Trophoblast cell (in vitro differentiated cells and primary cell): ENCODE results near the gene COPB1.

Source experiments
- DNase-seq, 2 donors: peaks; one replicate each; pipeline ENCODE4 v3.0.0-alpha.2; 2016
- H2AFZ ChIP-seq: 2 replicates; pipeline ENCODE4 v1.6.1; 2013; ENCODE audit warnings: low read length, moderate library complexity, mild to moderate bottlenecking; ENCODE audit not compliant: insufficient read depth, poor library complexity
- H2AK5ac ChIP-seq: 2 replicates; pipeline ENCODE4 v1.6.1; 2013; ENCODE audit warnings: mild to moderate bottlenecking, low read length
- H2BK120ac ChIP-seq: 2 replicates; pipeline ENCODE4 v1.6.1; 2013; ENCODE audit warnings: low read length, mild to moderate bottlenecking, moderate library complexity; ENCODE audit not compliant: insufficient read depth, poor library complexity
- H2BK12ac ChIP-seq: 2 replicates; pipeline ENCODE4 v1.6.1; 2013; ENCODE audit warnings: mild to moderate bottlenecking, low read length, moderate library complexity
- H2BK5ac ChIP-seq: 2 replicates; pipeline ENCODE4 v1.6.1; 2013; ENCODE audit warnings: low read length, low read depth, moderate library complexity, mild to moderate bottlenecking; ENCODE audit not compliant: poor library complexity
- H3K14ac ChIP-seq: 2 replicates; pipeline ENCODE4 v1.6.1; 2013; ENCODE audit warnings: mild to moderate bottlenecking, low read length
- H3K18ac ChIP-seq: 2 replicates; pipeline ENCODE4 v1.6.1; 2013; ENCODE audit warnings: mild to moderate bottlenecking, low read length
- H3K23ac ChIP-seq: 2 replicates; pipeline ENCODE4 v1.6.1; 2013; ENCODE audit warnings: low read length
- H3K27ac ChIP-seq: 2 replicates; pipeline ENCODE4 v1.5.1; 2013; ENCODE audit warnings: low read depth, mild to moderate bottlenecking, inconsistent platforms, low read length, moderate library complexity
- H3K27me3 ChIP-seq: 2 replicates; pipeline ENCODE4 v1.6.1; 2013; ENCODE audit warnings: inconsistent platforms, mild to moderate bottlenecking, low read length, moderate library complexity; ENCODE audit not compliant: insufficient read depth
- H3K36me3 ChIP-seq, 2 experiments: 1 replicate in 1 of 2; 2 replicates in 1 of 2; pipeline ENCODE4 v1.6.1; 2013; ENCODE audit warnings: low read length in 2 of 2, mild to moderate bottlenecking in 2 of 2, moderate library complexity in 1 of 2; ENCODE audit not compliant: insufficient read depth in 2 of 2, control insufficient read depth in 1 of 2
- H3K4ac ChIP-seq: 2 replicates; pipeline ENCODE4 v1.6.1; 2013; ENCODE audit warnings: low read depth, mild to moderate bottlenecking, low read length, moderate library complexity
- H3K4me1 ChIP-seq, 2 experiments: 1 replicate in 1 of 2; 2 replicates in 1 of 2; pipeline ENCODE4 v1.6.1; 2013; ENCODE audit warnings: low read length in 2 of 2, mild to moderate bottlenecking in 2 of 2, moderate library complexity in 1 of 2; ENCODE audit not compliant: insufficient read depth in 2 of 2, control insufficient read depth in 1 of 2
- H3K4me2 ChIP-seq: 2 replicates; pipeline ENCODE4 v1.6.1; 2013; ENCODE audit warnings: inconsistent platforms, mild to moderate bottlenecking, low read length, moderate library complexity
- H3K4me3 ChIP-seq: 2 replicates; pipeline ENCODE4 v1.5.1; 2013; ENCODE audit warnings: mild to moderate bottlenecking, low read depth, low read length, inconsistent platforms
- H3K79me1 ChIP-seq: one replicate; pipeline ENCODE4 v1.6.1; 2013; ENCODE audit warnings: low read length
- H3K79me2 ChIP-seq: 2 replicates; pipeline ENCODE4 v1.6.1; 2013; ENCODE audit warnings: low read length, mild to moderate bottlenecking; ENCODE audit not compliant: control insufficient read depth, insufficient read depth, poor library complexity
- H3K9ac ChIP-seq: 2 replicates; pipeline ENCODE4 v1.6.1; 2013; ENCODE audit warnings: mild to moderate bottlenecking, low read length
- H3K9me3 ChIP-seq: 2 replicates; pipeline ENCODE4 v1.6.1; 2013; ENCODE audit warnings: low read depth, mild to moderate bottlenecking, control low read depth, inconsistent platforms, low read length; ENCODE audit not compliant: insufficient read depth
- H4K12ac ChIP-seq: 2 replicates; pipeline ENCODE4 v1.6.1; 2013; ENCODE audit warnings: low read depth, mild to moderate bottlenecking, low read length, moderate library complexity
- H4K8ac ChIP-seq: 2 replicates; pipeline ENCODE4 v1.6.1; 2013; ENCODE audit warnings: low read depth, mild to moderate bottlenecking, low read length, moderate library complexity
- H4K91ac ChIP-seq: one replicate; pipeline ENCODE4 v1.6.1; 2013; ENCODE audit warnings: low read depth, mild to moderate bottlenecking, low read length, moderate library complexity
- WGBS: extraction: QIAGEN DNeasy Blood & Tissue Kit; methylation state at CpG from one replicate; pipeline ENCODE4 v1.1.7; 2013; ENCODE audit warnings: missing lambda C conversion rate; ENCODE audit not compliant: insufficient read length, insufficient coverage; ENCODE audit errors: extremely low coverage; 5-methylcytosine and 5-hydroxymethylcytosine counted together

Gene COPB1

DNA sequence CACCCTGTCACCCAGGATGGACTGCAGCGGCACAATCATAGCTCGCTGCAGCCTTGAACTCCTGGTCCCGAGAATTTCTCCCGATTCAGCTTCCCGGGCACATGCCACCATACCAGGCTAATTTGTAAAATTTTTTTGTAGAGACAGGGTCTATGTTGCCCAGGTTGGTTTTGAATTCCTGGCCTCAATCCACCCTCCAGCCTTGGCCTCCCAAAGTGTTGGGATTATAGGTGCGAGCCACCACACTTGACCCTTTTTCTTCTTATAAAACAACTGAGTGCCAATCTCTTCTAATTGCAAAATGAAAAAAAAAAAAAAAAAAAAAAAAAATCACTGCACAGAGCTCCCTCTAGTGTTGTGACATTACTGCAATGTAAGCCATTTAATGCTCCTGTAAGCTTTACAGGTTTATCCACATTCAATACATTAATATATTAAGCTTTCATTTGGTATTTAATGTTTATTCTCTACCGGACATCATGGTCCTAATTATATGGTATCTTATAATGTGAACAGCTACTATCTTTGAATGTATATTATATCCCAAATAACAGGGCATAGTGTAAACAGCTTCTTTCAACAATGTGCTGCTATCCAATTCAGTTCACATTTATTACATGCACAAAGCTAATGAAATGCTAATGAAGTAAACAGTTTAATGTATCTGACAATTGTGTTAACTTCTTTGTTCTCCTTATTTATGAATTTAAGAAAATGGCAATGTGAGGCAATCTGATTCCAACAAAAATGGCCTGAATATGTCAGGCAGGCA lies 44.6 kb downstream of the COPB1 start:
- Histone ChIP-seq H3K18ac (no peak overlapping the region), H3K4me3 (no peak overlapping the region), H2BK5ac (no peak overlapping the region), H3K27ac (no peak overlapping the region), H3K4me2 (no peak overlapping the region), H2AFZ (no peak overlapping the region), H4K91ac (no peak overlapping the region), H3K14ac (no peak overlapping the region), H3K23ac (no peak overlapping the region), H3K4me1 (no peaks in the 10 kb centered on the region), H3K79me2 (no peaks in the 10 kb centered on the region), H3K9me3 (no peaks in the 10 kb centered on the region), H2BK120ac (no peak overlapping the region), H3K27me3 (no peaks in the 10 kb centered on the region), H3K79me1 (no peaks in the 10 kb centered on the region), H4K8ac (no peak overlapping the region), H3K36me3 (peaks cover 12 to 22% of the 10 kb centered on the region in 2 experiments), H4K12ac (no peak overlapping the region), H2AK5ac (no peak overlapping the region), H3K9ac (no peak overlapping the region), H3K4ac (no peak overlapping the region), H2BK12ac (no peak overlapping the region)
- DNase-seq: peak in 1 of 2 donors; percentile 64
- WGBS: no CpG with 5 or more reads among the region's 7 CpGs

DNA sequence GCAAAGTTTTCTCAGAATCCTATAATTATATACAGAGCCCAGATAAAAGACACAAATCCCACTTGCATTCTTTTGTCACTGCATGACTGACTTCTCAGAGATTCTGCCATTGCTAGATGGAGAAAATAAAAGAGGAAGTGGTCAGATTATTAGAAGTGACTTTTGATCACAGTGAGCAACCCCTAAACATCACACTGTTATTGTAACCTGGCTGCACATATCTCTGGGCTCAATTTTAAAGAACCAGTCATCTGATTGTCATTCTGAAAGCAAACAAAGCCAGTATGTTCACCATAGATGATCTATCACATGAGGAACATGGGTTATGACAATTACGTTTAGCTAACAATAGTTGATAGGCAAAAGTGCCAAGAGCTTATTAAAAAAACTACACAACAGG lies 47.8 kb downstream of the COPB1 start:
- WGBS: no CpG with 5 or more reads among the region's 1 CpG

DNA sequence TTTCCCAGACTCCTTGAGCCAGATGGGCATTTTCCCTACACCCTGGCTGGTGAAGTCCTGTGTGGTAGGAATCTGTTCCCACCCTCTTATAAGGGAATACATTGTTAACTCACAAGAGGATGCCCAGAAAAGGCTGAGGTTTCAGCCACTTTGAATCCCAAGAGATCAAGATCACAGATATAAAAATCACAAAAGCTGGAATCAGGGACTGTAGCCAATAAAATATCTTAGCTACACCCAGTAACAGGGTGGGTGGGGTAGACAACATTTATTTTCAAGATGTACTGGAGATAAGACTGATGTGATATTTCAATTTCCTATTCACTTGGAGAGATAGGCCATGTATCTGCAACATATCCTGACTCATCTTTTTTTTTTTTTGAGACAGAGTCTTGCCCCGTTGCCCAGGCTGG lies 50.3 kb downstream of the COPB1 start:
- Histone ChIP-seq H3K27ac (no peak overlapping the region), H4K91ac (no peak overlapping the region), H3K79me1 (no peaks in the 10 kb centered on the region), H3K36me3 (peaks cover 2 to 6% of the 10 kb centered on the region in 2 experiments), H3K23ac (no peak overlapping the region), H2BK120ac (no peak overlapping the region), H3K18ac (no peak overlapping the region), H2AK5ac (no peak overlapping the region), H2BK5ac (no peak overlapping the region), H3K4me2 (no peak overlapping the region), H3K9ac (no peak overlapping the region), H3K14ac (no peak overlapping the region), H4K8ac (no peak overlapping the region), H3K9me3 (no peaks in the 10 kb centered on the region), H2BK12ac (no peak overlapping the region), H3K79me2 (no peaks in the 10 kb centered on the region), H3K4me3 (no peak overlapping the region), H2AFZ (no peak overlapping the region), H3K4ac (no peak overlapping the region), H3K27me3 (no peaks in the 10 kb centered on the region), H3K4me1 (peaks cover 2% of the 10 kb centered on the region in 2 experiments), H4K12ac (no peak overlapping the region)
- no CpG with 5 or more reads among the region's 1 CpG for WGBS
- DNase-seq: no peak

More for the DNA sequence above, 47.8 kb downstream of the COPB1 start:
- H2BK120ac ChIP-seq: no peak overlapping the region
- no peak overlapping the region for H2AK5ac ChIP-seq
- no peaks in the 10 kb centered on the region for H3K79me2 ChIP-seq
- no peak overlapping the region for H3K9ac ChIP-seq
- H3K4me2 ChIP-seq: no peak overlapping the region
- no peak overlapping the region for H3K27ac ChIP-seq
- no peaks in the 10 kb centered on the region for H3K79me1 ChIP-seq
- no peak overlapping the region for H2BK12ac ChIP-seq
- no peak overlapping the region for H3K14ac ChIP-seq
- H3K23ac ChIP-seq: no peak overlapping the region
- H2BK5ac ChIP-seq: no peak overlapping the region
- no peaks in the 10 kb centered on the region for H3K9me3 ChIP-seq
- no peak overlapping the region for H4K91ac ChIP-seq
- no peak overlapping the region for H4K8ac ChIP-seq
- H3K36me3 ChIP-seq: peaks cover 3 to 10% of the 10 kb centered on the region in 2 experiments
- H3K4ac ChIP-seq: no peak overlapping the region
- no peak for DNase-seq
- no peaks in the 10 kb centered on the region for H3K27me3 ChIP-seq
- H3K4me3 ChIP-seq: no peak overlapping the region
- H2AFZ ChIP-seq: no peak overlapping the region
- no peak overlapping the region for H4K12ac ChIP-seq
- H3K4me1 ChIP-seq: no peaks in the 10 kb centered on the region
- no peak overlapping the region for H3K18ac ChIP-seq

DNA sequence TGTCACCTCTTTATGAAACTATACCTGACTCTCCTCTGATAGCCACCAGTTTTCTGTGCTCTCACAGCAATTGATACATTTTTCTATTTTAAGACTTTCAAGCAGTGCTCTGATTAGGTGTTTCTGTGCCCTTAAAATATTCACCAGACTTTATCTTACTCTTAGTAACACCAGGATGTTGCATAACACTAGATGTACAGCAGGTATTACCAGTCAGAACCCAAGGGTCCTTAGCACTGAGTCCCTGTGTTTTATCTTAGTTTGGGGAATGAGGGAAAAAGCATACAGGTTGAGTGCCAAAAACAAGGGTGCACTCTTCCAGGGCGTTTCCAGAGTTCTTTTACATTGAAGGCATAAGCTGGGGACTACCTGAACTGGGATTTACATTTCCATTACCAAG lies 51.4 kb downstream of the COPB1 start:
- Histone ChIP-seq H3K79me2 (no peaks in the 10 kb centered on the region), H3K9me3 (no peaks in the 10 kb centered on the region), H2BK12ac (no peak overlapping the region), H3K79me1 (no peaks in the 10 kb centered on the region), H3K14ac (no peak overlapping the region), H3K4me1 (peaks cover 5 to 7% of the 10 kb centered on the region in 2 experiments), H4K91ac (no peak overlapping the region), H3K36me3 (peaks cover 0 to 6% of the 10 kb centered on the region in 2 experiments), H2BK120ac (no peak overlapping the region), H3K27me3 (no peaks in the 10 kb centered on the region), H3K4me3 (no peak overlapping the region), H3K27ac (no peak overlapping the region), H3K4me2 (no peak overlapping the region), H2BK5ac (no peak overlapping the region), H3K9ac (no peak overlapping the region), H3K4ac (no peak overlapping the region), H2AK5ac (no peak overlapping the region), H3K23ac (no peak overlapping the region), H3K18ac (no peak overlapping the region), H4K12ac (no peak overlapping the region), H4K8ac (no peak overlapping the region), H2AFZ (no peak overlapping the region)
- peak in 1 of 2 donors; percentile 46 for DNase-seq
- no CpG with 5 or more reads among the region's 1 CpG for WGBS
